HepG2 (cell line): ENCODE results near the gene IHH. TPM values are rescaled to one million over a fixed set of nuclear protein-coding genes. Genes with fewer than 3 reads are reported as not detected.

Experiments
- ARID2 ChIP-seq: sonication (generic); formaldehyde crosslinking; IDR thresholded peaks from 2 replicates; pipeline ENCODE4 v1.8.1; 2022; ENCODE audit warnings: mild to moderate bottlenecking, missing genetic modification reagents, borderline replicate concordance
- ARNT2 ChIP-seq: sonication (generic); formaldehyde crosslinking; IDR thresholded peaks from 2 replicates; pipeline ENCODE4 v1.8.0; 2022; ENCODE audit warnings: mild to moderate bottlenecking, low read depth, missing genetic modification reagents, moderate library complexity
- HNRNPLL ChIP-seq: fragments of 200-400 bp; formaldehyde crosslinking; IDR thresholded peaks from 2 replicates; pipeline ENCODE4 v1.6.1; 2017; ENCODE audit warnings: mild to moderate bottlenecking, low read depth, low read length; ENCODE audit not compliant: poor library complexity, severe bottlenecking
- KDM5B ChIP-seq: sonication (generic); formaldehyde crosslinking; IDR thresholded peaks from 2 replicates; pipeline ENCODE4 v1.4.0; 2020; ENCODE audit warnings: missing genetic modification reagents, mild to moderate bottlenecking, borderline replicate concordance
- MED8 ChIP-seq: sonication (generic); formaldehyde crosslinking; IDR thresholded peaks from 2 replicates; pipeline ENCODE4 v1.8.1; 2023; ENCODE audit warnings: mild to moderate bottlenecking, missing genetic modification reagents; ENCODE audit not compliant: insufficient replicate concordance
- NCOA5 ChIP-seq: sonication (generic); formaldehyde crosslinking; IDR thresholded peaks from 2 replicates; pipeline ENCODE4 v1.4.0; 2020; ENCODE audit warnings: missing genetic modification reagents
- NFE2L1 ChIP-seq: sonication (generic); formaldehyde crosslinking; IDR thresholded peaks from 2 replicates; pipeline ENCODE4 v1.4.0; 2020; ENCODE audit warnings: missing genetic modification reagents, mild to moderate bottlenecking, borderline replicate concordance
- NPAS2 ChIP-seq: sonication (generic); formaldehyde crosslinking; IDR thresholded peaks from 2 replicates; pipeline ENCODE4 v1.8.0; 2022; ENCODE audit warnings: mild to moderate bottlenecking, missing genetic modification reagents, borderline replicate concordance
- ONECUT2 ChIP-seq: sonication (generic); formaldehyde crosslinking; IDR thresholded peaks from 2 replicates; pipeline ENCODE4 v1.4.0; 2020; ENCODE audit warnings: missing genetic modification reagents
- SAP130 ChIP-seq: IDR thresholded peaks from 2 replicates; pipeline ENCODE4 v1.6.1; 2016; ENCODE audit warnings: low read depth
- SOX5 ChIP-seq: IDR thresholded peaks from 2 replicates; pipeline ENCODE4 v1.6.1; 2016; ENCODE audit warnings: borderline replicate concordance
- SP4 ChIP-seq: sonication (generic); formaldehyde crosslinking; IDR thresholded peaks from 2 replicates; pipeline ENCODE4 v1.8.1; 2023; ENCODE audit warnings: mild to moderate bottlenecking, missing genetic modification reagents
- ZKSCAN1 ChIP-seq: fragments of 150-350 bp; IDR thresholded peaks from 2 replicates; pipeline ENCODE4 v1.6.1; 2014; ENCODE audit warnings: low read length
- ZNF317 ChIP-seq: sonication (generic); formaldehyde crosslinking; IDR thresholded peaks from 2 replicates; pipeline ENCODE4 v1.5.0; 2020; ENCODE audit warnings: mild to moderate bottlenecking, missing genetic modification reagents
- ZNF34 ChIP-seq: sonication (generic); formaldehyde crosslinking; IDR thresholded peaks from 2 replicates; pipeline ENCODE4 v1.4.0; 2020; ENCODE audit warnings: mild to moderate bottlenecking, missing genetic modification reagents, borderline replicate concordance
- ZNF350 ChIP-seq: sonication (generic); formaldehyde crosslinking; IDR thresholded peaks from 2 replicates; pipeline ENCODE4 v1.4.0; 2020; ENCODE audit warnings: mild to moderate bottlenecking, low read depth, missing genetic modification reagents, borderline replicate concordance
- ZSCAN9 ChIP-seq: IDR thresholded peaks from 2 replicates; pipeline ENCODE4 v1.6.1; 2016; ENCODE audit warnings: borderline replicate concordance
- polyA plus RNA-seq, 8 experiments: library from polyadenylated mRNA; depleted of rRNA in 3 of 8; stranded (reverse) in 7 of 8; unstranded in 1 of 8; fragments of >200 nt; fragmentation: Illumina TruSeq in 4 of 8; extraction: Trizol in 4 of 8; gene quantifications; 2 replicates each; pipeline versions ENCODE4 v1.2.1 to v1.2.3, GENCODE V29; 2011 to 2016; ENCODE audit warnings: low read depth in 4 of 8, missing spikeins in 1 of 8, mixed read lengths in 1 of 8; ENCODE audit not compliant: insufficient read depth in 1 of 8
- total RNA-seq, 5 experiments: library from RNA; depleted of rRNA; stranded (reverse); fragments of >200 nt; fragmentation: Illumina TruSeq; extraction: Trizol; gene quantifications; 2 replicates each; pipeline ENCODE4 v1.2.3, GENCODE V29; 2016; ENCODE audit warnings: low read depth in 1 of 5
- TF ChIP-seq, protein P1 (sequence below): sonication (generic); formaldehyde crosslinking; IDR thresholded peaks from 2 replicates; pipeline ENCODE4 v1.4.0; 2020; ENCODE audit warnings: missing genetic modification reagents, borderline replicate concordance
- TF ChIP-seq, protein P2 (sequence below): sonication (generic); formaldehyde crosslinking; IDR thresholded peaks from 2 replicates; pipeline ENCODE4 v1.4.0; 2020; ENCODE audit warnings: missing genetic modification reagents
- TF ChIP-seq, protein P3 (sequence below): sonication (generic); formaldehyde crosslinking; IDR thresholded peaks from 2 replicates; pipeline ENCODE4 v1.4.0; 2020; ENCODE audit warnings: mild to moderate bottlenecking, missing genetic modification reagents, borderline replicate concordance

IHH gene
- total and polyA plus RNA-seq, 2 of the 13 experiments (the other 11 are each of a cell fraction or from before 2014, with no cell fraction given), result 0.42 TPM; not detected in 1

DNA sequence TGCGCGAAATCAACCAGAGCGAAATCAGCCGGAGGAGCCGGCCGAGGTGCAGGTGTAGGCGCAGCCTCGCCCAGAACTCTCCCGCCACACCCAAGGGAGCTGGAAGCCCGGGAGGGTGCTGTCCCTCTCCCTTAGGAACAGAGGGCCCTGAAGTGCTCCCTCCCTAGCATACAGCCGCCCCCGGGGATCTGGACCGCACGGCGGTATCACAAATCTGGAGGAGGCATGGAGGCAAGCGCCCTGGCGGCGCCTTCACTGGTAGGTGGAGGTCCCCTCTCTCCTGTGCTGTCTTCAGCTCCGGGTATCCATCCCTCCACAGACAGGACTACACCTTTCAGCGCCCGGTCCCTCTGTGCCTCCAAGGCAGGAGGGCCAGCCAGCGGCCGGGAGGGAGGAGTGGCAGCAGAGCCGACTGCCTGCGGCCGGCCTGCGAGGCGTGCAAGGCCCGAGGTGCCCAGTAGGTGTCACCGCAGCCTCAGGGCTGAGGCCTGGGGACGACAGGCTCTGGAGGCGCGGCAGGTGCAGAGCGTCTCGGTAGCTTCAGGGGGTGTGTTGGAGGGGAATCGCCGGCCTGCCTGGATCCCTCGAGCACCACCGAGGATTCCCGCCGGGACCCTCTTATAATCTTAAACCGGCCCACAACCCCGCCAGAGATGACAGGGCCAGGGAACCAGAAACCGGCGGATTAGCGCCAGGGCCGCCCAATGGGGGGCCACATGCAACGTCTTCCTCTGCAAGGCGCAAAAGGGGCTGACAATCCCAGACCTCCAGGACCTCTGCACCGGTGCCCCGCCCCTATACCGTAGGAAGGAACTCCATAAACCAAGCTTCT, 2.8 kb downstream of the IHH start (continued):
- TF ChIP-seq HNRNPLL, result peak; percentile 48
- no peak for TF ChIP-seq ZKSCAN1
- TF ChIP-seq, protein P1, sequence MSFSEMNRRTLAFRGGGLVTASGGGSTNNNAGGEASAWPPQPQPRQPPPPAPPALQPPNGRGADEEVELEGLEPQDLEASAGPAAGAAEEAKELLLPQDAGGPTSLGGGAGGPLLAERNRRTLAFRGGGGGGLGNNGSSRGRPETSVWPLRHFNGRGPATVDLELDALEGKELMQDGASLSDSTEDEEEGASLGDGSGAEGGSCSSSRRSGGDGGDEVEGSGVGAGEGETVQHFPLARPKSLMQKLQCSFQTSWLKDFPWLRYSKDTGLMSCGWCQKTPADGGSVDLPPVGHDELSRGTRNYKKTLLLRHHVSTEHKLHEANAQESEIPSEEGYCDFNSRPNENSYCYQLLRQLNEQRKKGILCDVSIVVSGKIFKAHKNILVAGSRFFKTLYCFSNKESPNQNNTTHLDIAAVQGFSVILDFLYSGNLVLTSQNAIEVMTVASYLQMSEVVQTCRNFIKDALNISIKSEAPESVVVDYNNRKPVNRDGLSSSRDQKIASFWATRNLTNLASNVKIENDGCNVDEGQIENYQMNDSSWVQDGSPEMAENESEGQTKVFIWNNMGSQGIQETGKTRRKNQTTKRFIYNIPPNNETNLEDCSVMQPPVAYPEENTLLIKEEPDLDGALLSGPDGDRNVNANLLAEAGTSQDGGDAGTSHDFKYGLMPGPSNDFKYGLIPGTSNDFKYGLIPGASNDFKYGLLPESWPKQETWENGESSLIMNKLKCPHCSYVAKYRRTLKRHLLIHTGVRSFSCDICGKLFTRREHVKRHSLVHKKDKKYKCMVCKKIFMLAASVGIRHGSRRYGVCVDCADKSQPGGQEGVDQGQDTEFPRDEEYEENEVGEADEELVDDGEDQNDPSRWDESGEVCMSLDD (CRISPR knock-in tag), result no peak
- no peak for TF ChIP-seq ZNF34 (CRISPR knock-in tag)
- TF ChIP-seq, protein P2, sequence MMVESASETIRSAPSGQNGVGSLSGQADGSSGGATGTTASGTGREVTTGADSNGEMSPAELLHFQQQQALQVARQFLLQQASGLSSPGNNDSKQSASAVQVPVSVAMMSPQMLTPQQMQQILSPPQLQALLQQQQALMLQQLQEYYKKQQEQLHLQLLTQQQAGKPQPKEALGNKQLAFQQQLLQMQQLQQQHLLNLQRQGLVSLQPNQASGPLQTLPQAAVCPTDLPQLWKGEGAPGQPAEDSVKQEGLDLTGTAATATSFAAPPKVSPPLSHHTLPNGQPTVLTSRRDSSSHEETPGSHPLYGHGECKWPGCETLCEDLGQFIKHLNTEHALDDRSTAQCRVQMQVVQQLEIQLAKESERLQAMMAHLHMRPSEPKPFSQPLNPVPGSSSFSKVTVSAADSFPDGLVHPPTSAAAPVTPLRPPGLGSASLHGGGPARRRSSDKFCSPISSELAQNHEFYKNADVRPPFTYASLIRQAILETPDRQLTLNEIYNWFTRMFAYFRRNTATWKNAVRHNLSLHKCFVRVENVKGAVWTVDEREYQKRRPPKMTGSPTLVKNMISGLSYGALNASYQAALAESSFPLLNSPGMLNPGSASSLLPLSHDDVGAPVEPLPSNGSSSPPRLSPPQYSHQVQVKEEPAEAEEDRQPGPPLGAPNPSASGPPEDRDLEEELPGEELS (CRISPR knock-in tag), result peak; percentile 55; the same call in 1 of the 2 replicates
- TF ChIP-seq SAP130 (CRISPR knock-in tag), result peak; percentile 56
- TF ChIP-seq, protein P3, sequence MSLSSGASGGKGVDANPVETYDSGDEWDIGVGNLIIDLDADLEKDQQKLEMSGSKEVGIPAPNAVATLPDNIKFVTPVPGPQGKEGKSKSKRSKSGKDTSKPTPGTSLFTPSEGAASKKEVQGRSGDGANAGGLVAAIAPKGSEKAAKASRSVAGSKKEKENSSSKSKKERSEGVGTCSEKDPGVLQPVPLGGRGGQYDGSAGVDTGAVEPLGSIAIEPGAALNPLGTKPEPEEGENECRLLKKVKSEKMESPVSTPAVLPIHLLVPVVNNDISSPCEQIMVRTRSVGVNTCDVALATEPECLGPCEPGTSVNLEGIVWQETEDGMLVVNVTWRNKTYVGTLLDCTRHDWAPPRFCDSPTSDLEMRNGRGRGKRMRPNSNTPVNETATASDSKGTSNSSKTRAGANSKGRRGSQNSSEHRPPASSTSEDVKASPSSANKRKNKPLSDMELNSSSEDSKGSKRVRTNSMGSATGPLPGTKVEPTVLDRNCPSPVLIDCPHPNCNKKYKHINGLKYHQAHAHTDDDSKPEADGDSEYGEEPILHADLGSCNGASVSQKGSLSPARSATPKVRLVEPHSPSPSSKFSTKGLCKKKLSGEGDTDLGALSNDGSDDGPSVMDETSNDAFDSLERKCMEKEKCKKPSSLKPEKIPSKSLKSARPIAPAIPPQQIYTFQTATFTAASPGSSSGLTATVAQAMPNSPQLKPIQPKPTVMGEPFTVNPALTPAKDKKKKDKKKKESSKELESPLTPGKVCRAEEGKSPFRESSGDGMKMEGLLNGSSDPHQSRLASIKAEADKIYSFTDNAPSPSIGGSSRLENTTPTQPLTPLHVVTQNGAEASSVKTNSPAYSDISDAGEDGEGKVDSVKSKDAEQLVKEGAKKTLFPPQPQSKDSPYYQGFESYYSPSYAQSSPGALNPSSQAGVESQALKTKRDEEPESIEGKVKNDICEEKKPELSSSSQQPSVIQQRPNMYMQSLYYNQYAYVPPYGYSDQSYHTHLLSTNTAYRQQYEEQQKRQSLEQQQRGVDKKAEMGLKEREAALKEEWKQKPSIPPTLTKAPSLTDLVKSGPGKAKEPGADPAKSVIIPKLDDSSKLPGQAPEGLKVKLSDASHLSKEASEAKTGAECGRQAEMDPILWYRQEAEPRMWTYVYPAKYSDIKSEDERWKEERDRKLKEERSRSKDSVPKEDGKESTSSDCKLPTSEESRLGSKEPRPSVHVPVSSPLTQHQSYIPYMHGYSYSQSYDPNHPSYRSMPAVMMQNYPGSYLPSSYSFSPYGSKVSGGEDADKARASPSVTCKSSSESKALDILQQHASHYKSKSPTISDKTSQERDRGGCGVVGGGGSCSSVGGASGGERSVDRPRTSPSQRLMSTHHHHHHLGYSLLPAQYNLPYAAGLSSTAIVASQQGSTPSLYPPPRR, result no peak
- no peak for TF ChIP-seq ZNF317
- TF ChIP-seq ARID2 (CRISPR knock-in tag), result no peak
- TF ChIP-seq ONECUT2 (CRISPR knock-in tag), result no peak
- no peak for TF ChIP-seq MED8 (CRISPR knock-in tag)
- TF ChIP-seq ZNF350 (CRISPR knock-in tag), result no peak
- peak; percentile 59; the same call in 1 of the 2 replicates for TF ChIP-seq ZSCAN9
- no peak for TF ChIP-seq NFE2L1 (CRISPR knock-in tag)
- TF ChIP-seq SP4, result peak; percentile 71; the same call in 1 of the 2 replicates
- TF ChIP-seq KDM5B, result no peak; the same call in 1 of the 2 replicates
- no peak for TF ChIP-seq NPAS2 (CRISPR knock-in tag)
- peak; percentile 54; the same call in 1 of the 2 replicates for TF ChIP-seq ARNT2 (CRISPR knock-in tag)
- peak; percentile 62; the same call in 1 of the 2 replicates for TF ChIP-seq SOX5
- TF ChIP-seq NCOA5 (CRISPR knock-in tag), result no peak
